GM23338 (cell line): Measurements from ENCODE around the gene TMEM221.

ENCODE experiments used
- CREB1 ChIP-seq: fragments of 250-450 bp; sonication (Bioruptor Pico); IDR thresholded peaks from 2 replicates; pipeline ENCODE4 v1.5.0; 2020; ENCODE audit warnings: low read depth, mild to moderate bottlenecking, moderate library complexity
- CTCF ChIP-seq, 2 experiments: fragments of 200-600 bp in 1 of 2; sonication (generic) in 1 of 2; conservative IDR thresholded peaks; 2 replicates each; pipeline versions ENCODE4 v1.5.1 to v1.6.1; 2016 to 2017; ENCODE audit warnings: antibody characterized with exemption in 2 of 2, low read depth in 2 of 2, mild to moderate bottlenecking in 2 of 2, moderate library complexity in 1 of 2
- EZH2 ChIP-seq: fragments of 200-600 bp; sonication (generic); IDR thresholded peaks from one replicate; pipeline ENCODE4 v1.8.0; 2017; ENCODE audit warnings: antibody characterized with exemption, mild to moderate bottlenecking, low read depth; ENCODE audit not compliant: unreplicated experiment
- EZH2phosphoT487 ChIP-seq: fragments of 200-600 bp; sonication (generic); IDR thresholded peaks from one replicate; pipeline ENCODE4 v1.8.1; 2018; ENCODE audit warnings: antibody characterized with exemption; ENCODE audit not compliant: unreplicated experiment
- POLR2AphosphoS5 ChIP-seq: IDR thresholded peaks from 2 replicates; pipeline ENCODE4 v1.6.1; 2016; ENCODE audit warnings: antibody characterized with exemption, low read depth
- ZNF114 ChIP-seq: fragments of 250-450 bp; sonication (Bioruptor Pico); IDR thresholded peaks from 2 replicates; pipeline ENCODE4 v1.5.0; 2020; ENCODE audit warnings: mild to moderate bottlenecking, moderate library complexity
- TF ChIP-seq, protein P1 (sequence below): IDR thresholded peaks from one replicate; pipeline ENCODE4 v1.6.1; 2018; ENCODE audit warnings: antibody characterized with exemption; ENCODE audit not compliant: unreplicated experiment
- TF ChIP-seq, protein P2 (sequence below): IDR thresholded peaks from 2 replicates; pipeline ENCODE4 v1.6.1; 2016; ENCODE audit warnings: antibody characterized with exemption

DNA sequence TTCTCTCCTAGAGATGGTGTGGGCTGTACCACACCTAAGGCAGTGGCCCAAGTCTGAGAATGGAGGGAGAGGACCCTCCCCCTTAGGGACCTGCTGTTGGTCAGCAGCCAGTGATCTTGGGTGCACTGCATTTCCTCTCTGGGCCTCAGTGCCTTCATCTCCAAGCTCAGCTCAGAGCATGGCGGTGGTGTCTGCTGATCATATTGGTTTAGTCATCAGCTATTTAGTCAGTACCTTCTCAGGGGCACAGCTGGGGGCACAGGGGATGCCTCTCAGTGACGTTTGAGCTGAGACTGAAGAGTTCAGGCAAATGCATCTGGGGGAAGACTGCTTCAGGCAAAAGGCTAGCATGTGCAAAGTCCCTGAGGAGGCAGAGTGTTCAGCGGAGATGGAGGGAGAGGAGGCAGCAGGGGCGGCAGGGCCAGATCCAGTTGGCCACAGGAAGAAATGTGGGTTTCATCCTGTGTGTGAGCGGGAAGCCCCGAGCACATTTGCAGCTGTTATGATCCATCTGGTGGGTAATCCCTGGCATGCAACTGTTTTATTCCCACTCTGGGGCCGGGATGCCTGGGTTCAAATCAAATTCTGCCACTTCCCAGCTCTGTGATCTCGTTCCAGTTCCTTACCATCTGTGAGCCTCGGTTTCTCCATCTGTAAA lies 47.3 kb upstream of the TMEM221 start:
- TF ChIP-seq CTCF (conservative IDR thresholded peaks at IDR 0.05; ENCODE audit: low read depth in 2 of 2) (no peak), EZH2 (no peak), POLR2AphosphoS5 (no peak), EZH2phosphoT487 (no peak), CREB1 (CRISPR knock-in tag) (no peak), ZNF114 (CRISPR knock-in tag) (no peak)
- TF ChIP-seq, protein P1, sequence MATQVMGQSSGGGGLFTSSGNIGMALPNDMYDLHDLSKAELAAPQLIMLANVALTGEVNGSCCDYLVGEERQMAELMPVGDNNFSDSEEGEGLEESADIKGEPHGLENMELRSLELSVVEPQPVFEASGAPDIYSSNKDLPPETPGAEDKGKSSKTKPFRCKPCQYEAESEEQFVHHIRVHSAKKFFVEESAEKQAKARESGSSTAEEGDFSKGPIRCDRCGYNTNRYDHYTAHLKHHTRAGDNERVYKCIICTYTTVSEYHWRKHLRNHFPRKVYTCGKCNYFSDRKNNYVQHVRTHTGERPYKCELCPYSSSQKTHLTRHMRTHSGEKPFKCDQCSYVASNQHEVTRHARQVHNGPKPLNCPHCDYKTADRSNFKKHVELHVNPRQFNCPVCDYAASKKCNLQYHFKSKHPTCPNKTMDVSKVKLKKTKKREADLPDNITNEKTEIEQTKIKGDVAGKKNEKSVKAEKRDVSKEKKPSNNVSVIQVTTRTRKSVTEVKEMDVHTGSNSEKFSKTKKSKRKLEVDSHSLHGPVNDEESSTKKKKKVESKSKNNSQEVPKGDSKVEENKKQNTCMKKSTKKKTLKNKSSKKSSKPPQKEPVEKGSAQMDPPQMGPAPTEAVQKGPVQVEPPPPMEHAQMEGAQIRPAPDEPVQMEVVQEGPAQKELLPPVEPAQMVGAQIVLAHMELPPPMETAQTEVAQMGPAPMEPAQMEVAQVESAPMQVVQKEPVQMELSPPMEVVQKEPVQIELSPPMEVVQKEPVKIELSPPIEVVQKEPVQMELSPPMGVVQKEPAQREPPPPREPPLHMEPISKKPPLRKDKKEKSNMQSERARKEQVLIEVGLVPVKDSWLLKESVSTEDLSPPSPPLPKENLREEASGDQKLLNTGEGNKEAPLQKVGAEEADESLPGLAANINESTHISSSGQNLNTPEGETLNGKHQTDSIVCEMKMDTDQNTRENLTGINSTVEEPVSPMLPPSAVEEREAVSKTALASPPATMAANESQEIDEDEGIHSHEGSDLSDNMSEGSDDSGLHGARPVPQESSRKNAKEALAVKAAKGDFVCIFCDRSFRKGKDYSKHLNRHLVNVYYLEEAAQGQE = no peak
- TF ChIP-seq, protein P2, sequence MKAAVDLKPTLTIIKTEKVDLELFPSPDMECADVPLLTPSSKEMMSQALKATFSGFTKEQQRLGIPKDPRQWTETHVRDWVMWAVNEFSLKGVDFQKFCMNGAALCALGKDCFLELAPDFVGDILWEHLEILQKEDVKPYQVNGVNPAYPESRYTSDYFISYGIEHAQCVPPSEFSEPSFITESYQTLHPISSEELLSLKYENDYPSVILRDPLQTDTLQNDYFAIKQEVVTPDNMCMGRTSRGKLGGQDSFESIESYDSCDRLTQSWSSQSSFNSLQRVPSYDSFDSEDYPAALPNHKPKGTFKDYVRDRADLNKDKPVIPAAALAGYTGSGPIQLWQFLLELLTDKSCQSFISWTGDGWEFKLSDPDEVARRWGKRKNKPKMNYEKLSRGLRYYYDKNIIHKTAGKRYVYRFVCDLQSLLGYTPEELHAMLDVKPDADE = no peak
